DMS 273 (cell line): ENCODE results near the gene AMPD2.

ENCODE experiments used
- DNase-seq: peaks from one replicate; lab custom pipeline; 2025; ENCODE audit not compliant: unreplicated experiment; lab: John Stamatoyannopoulos, UW

AMPD2 gene

GRCh38 chr1:109616391-109616790, 3.2 kb upstream of the AMPD2 start:
- DNase-seq, result no peak

DNA sequence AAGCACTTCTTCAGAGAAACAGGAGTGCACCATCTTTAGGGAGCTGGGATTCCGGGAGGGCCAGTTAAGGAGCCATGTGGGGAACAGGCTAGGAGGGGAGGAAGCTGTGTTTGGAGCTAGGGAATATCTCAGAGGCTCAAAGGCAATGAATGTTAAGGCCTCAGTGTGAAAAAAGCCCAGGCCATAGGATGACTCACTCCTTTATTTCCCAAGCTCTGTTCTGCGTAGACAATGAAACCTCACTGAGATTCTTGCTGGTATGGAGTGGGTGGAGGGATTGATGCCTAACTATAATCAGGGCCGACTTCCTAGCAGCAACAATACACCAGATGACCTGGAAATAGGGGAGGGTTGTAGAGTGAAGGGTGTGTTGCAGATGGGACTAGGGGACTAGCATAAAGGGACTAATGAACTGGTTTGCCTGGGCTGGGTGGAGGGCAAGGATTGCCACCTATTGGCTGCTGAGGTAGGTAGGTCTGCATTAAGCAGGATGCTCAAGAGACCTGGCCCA, 2.3 kb upstream of the AMPD2 start:
- DNase-seq, result peak; percentile 29

- DNase-seq, result peak; percentile 45
Measured at GRCh38 chr1:109618661-109619575, 719 bp upstream of the AMPD2 start.

- peak; percentile 79 for DNase-seq
Measured at GRCh38 chr1:109620401-109620791, 759 bp downstream of the AMPD2 start.

- DNase-seq, result peak; percentile 98
Measured at GRCh38 chr1:109620841-109621286, 1.2 kb downstream of the AMPD2 start.

DNA sequence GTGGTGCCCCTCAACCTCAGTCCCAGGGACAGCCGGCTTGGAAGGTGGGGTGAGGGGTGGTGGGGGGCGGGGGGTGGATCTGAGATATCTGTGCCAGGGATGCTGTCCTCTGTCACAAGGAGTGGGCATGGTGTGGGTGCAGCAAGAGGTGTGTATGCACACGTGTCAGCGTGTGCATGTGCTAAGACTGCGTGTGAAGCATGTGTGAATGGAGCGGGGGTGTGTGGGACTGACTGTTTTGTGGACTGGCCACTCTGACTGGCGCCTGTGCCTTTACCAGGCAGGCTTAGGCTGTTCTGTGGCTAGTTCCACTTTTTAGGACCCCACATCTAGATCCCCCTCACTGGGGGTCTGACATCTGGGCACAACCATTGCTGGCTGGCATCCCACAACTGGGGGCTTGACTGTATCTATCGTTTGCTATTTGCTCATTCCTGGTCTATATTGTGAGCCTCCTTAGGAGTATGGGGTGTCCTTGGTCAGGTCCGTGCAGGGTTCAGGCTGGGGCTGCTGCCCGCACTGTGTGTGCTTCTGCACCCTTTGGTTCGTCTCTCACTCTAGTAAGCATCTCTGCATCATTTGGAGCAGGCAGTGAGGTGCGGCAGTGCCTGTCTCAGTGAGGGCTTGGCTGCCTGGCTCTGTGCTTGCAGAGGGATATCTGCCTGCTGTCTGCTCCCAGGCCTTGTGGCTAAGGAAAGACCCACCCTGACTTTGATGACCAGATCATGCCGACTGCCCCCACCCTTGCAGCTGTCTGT, 1.9 kb downstream of the AMPD2 start:
- no peak for DNase-seq

GRCh38 chr1:109622137-109622892, 2.7 kb downstream of the AMPD2 start:
- no peak for DNase-seq

- DNase-seq, result no peak
Measured at GRCh38 chr1:109622895-109623294, 3.3 kb downstream of the AMPD2 start.

GRCh38 chr1:109623601-109624161, 4.0 kb downstream of the AMPD2 start:
- no peak for DNase-seq

DNA sequence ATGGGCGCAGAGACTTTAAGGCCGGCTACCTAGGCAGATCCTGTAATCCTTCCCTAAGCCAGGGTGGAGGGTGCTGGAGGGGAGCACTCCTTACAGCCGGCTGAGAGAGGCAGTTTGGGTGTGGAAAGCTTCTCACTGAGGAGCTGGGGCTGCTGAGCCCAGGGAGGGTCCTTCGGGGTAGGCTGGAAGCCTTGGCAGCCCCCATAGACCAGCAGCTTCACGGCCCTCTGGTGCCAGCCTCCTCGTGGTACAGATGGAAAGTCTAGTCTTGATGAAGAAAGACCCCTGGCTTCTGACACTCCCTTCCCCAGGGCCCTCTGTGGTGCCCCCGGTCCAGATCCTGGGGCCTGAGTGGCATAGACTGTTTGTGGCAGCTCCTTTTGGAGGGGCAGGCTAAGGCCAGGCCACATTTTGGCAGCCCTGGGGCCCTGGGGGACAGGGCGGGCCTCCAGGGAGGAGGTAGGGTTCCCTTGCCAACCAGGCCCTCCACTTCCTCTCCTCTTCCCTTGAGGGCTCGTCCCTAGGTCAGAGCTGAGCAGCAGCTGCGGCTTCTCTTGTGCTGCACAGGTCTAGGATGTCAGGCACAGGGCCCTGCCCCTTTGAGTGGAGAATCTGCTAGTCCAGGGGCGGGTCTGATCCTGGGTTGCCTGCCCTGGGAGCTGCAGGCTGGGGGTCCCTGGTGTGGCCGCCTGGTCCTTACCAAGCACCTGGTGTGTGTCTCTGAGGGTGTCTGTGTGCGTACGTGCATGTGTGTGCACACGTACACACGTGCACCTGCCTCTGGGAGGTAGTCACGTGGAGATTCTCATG, 4.8 kb downstream of the AMPD2 start:
- no peak for DNase-seq

DNA sequence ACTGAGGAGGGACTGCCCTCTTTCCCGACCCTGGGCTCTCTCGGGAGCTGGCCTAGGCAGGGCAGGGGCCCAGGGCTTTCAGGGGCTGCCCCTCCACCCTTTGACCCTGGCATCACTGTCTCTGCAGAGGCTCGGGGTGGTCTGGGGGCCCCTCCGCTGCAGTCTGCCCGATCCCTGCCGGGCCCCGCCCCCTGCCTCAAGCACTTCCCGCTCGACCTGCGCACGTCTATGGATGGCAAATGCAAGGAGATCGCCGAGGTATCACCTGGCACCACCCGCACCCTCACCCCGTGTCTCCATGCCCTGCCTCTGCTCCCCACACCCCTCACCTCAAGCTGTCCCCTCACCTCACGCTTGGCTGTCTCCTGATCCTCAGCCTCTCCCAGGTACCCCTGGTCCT, 5.5 kb downstream of the AMPD2 start:
- DNase-seq, result no peak

GRCh38 chr1:109625601-109626560, 6.2 kb downstream of the AMPD2 start:
- DNase-seq, result peak; percentile 29

DNA sequence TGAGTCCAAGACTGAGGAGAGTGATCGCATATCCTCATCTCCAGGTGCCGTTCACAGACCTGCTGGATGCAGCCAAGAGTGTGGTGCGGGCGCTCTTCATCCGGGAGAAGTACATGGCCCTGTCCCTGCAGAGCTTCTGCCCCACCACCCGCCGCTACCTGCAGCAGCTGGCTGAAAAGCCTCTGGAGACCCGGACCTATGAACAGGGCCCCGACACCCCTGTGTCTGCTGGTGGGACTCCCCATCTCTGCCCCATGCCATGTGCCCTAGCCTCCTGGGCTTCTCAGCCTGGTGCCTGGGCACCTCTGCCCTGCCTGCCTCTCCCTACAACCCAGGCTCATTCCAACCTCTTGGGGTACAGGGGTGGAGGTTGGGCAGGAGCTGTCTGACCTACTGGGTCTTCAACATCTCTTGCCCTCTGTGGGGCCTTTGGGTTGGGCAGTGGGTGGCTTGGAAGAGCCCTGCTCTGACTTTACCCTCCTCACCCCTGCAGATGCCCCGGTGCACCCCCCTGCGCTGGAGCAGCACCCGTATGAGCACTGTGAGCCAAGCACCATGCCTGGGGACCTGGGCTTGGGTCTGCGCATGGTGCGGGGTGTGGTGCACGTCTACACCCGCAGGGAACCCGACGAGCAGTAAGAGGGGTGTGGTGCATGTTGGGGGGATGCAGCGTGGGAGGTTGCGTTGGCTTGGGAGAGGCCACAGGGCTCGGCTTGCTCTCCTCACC, 7.2 kb downstream of the AMPD2 start:
- DNase-seq, result no peak

- DNase-seq, result no peak
Measured at GRCh38 chr1:109627692-109628399, 8.2 kb downstream of the AMPD2 start.

- no peak for DNase-seq
Measured at GRCh38 chr1:109628540-109629321, 9.1 kb downstream of the AMPD2 start.

- no peak for DNase-seq
Measured at GRCh38 chr1:109629372-109630030, 9.9 kb downstream of the AMPD2 start.
